ENCODE results near the gene MKNK1.
"Not testable (repeated sequence)": the region's sequence is repeated elsewhere in the genome, so short reads cannot be mapped to it uniquely, and the experiment has no call there.

MKNK1 gene

GRCh38 chr1:46603858-46604549, at the start of gene MKNK1:
TSS of gene MKNK1 (minus strand) at chr1:46604268. CDS start at chr1:46583327, 20,941 bp downstream.
- DNase-seq: peak; percentile 98

GRCh38 chr1:46653405-46653958, 49.4 kb upstream of the MKNK1 start:
- DNase-seq: no peak

- no peak for DNase-seq
These were observed 48.4 kb upstream of the MKNK1 start for GRCh38 chr1:46652321-46653100.

- not testable (repeated sequence) for DNase-seq
These were observed 47.1 kb upstream of the MKNK1 start for GRCh38 chr1:46651152-46651551.

GRCh38 chr1:46650491-46650890, 46.4 kb upstream of the MKNK1 start:
- DNase-seq: no peak

- DNase-seq: no peak
These were observed 45.7 kb upstream of the MKNK1 start for GRCh38 chr1:46649764-46650163.

DNA sequence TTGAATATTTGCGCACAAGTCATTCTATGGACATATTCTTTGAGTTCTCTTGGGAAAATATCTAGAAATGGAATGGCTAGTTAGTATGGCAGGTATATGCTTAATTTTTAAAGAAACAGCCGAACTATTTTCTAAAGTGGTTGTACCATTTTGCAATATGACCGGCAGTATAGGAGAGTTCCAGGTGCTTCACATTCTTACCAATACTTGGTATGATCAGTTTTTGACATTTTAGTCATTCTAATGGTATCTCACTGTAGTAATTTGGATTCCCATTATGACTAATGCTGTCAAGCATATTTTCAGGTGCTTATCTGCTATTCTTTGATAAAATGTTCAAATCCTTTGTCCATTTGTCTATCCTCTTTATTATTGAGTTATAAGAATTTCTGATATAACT, 43.5 kb upstream of the MKNK1 start:
- DNase-seq: no peak

DNA sequence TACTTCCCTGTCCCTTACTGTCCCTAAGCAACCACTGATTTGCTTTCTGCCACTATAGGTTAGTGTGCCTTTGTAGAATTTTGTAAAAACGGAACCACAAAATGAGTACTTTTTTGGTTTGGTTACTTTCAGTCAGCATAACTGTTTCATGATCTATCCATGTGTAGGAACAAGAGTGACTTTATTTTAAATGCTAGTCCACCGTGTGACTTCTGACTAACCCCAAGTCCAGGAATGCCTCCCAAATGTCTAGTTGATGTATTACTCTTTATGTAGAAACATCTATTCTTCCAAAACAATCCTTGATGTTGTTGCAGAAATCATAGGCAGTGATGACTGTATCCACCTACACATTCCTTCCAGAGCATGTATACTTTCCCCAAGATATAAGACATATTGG, 42.8 kb upstream of the MKNK1 start:
- no peak for DNase-seq

DNA sequence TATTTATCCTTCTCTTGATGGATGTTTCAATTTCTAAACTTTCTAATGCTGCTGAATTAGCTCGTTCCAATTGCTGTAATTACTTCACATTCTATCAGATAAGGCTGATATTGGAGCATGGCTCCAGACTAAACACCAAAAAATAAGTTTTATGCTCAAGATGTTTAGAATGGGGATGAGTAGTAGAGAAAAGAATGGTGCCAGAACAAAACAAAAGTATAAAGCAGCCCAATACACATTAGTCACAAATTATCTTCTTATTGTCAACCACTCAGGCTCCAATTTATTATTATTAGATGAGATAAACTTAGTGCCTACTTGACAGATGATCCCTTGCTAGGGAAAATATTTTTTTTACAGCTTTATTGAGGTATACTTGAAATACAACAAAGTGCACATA, 42.3 kb upstream of the MKNK1 start:
- DNase-seq: no peak

DNA sequence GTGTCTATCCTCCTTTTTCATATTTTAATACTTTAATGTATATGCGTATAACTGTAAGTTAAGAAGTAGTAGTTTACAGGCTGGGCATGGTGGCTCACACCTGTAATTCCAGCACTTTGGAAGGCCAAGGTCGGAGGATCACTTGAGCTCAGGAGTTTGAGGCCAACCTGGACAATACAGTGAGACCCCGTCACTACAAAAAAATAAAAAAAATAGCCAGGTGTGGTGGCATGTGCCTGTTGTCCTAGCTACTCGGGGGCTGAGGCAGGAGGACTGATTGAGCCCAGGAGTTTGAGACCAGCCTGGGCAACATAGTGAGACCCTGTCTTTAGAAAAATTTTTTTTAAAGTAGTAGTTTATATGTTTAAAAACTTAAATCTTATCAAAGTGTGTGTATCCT, 41.7 kb upstream of the MKNK1 start:
- no peak for DNase-seq

GRCh38 chr1:46643368-46643775, 39.3 kb upstream of the MKNK1 start:
- no peak for DNase-seq

DNA sequence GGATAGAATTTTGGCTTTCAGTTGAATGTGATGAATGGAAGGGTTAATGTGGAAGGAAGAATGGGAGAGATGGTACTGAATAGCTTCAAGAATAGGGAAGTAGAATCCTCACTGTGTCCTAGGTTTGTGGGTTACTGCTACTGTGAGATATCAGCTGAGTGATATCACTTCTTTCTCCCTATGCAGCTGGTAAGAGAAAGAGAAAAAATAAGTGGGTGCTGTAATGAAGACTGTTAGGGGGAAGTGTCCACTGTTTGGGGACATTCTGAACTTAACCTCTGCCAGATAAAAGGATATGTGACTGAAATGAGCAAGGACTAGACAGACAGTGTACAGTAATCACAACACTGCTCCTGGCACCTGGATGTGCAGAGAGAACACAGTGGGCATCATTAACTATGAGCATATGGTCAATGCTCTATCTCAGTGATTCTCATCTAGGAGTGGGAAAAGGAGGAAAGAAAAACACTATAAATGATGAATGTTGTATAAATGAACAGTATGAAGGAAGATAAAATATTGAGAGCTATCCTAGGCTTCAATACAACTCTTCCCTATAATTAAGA, 38.1 kb upstream of the MKNK1 start:
- DNase-seq: no peak

GRCh38 chr1:46639547-46639946, 35.5 kb upstream of the MKNK1 start:
- DNase-seq: no peak

- DNase-seq: no peak
These were observed 34.9 kb upstream of the MKNK1 start for GRCh38 chr1:46638921-46639320.

DNA sequence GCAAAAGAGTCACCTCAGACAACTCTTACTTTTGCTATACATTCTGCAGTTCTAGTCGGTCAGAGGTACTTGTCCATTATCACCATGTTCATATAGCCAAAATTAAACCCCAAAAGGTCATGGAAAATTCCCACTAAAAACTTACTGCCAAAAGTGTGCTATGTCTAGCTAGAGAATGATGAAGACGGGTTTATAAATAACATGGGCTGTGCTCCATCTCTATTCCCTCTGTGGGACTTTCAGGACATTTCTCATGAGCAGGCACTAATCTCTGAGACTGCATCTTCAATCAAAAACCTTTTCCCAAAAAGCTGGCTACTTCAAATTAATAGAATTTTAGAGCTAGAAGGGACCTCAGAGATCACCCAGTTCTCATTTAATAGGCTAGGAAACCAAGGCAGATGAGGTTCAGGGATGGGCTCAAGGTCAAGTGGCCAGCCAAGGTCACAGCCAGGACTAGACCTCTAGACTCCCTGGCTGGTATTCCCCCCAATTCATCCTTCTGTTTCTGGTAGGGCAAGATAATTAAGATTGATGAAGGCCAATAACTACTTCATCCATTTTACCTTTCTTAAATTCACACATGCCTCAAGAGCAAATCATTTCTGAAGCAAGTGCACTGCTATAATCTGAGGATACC, 33.5 kb upstream of the MKNK1 start:
- no peak for DNase-seq

DNA sequence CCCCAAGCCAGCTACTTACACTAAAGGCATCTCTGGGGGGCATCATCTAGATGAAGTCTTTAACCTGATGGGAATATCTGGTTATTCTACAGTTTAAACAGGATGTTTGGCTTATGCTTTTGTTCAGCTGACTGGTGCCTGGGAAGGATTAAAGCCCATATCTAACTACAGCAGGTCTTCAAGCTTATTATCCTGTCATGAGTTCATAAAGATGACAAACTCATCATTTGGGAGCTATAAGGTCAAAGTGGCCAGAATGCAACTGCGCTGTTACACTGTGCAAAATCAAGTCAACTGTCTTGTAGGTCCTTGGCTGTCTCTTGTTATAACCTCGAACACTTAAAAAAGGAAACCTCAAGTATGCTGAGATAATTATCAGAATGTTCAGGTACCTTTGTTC, 31.1 kb upstream of the MKNK1 start:
- DNase-seq: no peak

GRCh38 chr1:46630719-46631118, 26.7 kb upstream of the MKNK1 start:
- DNase-seq: no peak

DNA sequence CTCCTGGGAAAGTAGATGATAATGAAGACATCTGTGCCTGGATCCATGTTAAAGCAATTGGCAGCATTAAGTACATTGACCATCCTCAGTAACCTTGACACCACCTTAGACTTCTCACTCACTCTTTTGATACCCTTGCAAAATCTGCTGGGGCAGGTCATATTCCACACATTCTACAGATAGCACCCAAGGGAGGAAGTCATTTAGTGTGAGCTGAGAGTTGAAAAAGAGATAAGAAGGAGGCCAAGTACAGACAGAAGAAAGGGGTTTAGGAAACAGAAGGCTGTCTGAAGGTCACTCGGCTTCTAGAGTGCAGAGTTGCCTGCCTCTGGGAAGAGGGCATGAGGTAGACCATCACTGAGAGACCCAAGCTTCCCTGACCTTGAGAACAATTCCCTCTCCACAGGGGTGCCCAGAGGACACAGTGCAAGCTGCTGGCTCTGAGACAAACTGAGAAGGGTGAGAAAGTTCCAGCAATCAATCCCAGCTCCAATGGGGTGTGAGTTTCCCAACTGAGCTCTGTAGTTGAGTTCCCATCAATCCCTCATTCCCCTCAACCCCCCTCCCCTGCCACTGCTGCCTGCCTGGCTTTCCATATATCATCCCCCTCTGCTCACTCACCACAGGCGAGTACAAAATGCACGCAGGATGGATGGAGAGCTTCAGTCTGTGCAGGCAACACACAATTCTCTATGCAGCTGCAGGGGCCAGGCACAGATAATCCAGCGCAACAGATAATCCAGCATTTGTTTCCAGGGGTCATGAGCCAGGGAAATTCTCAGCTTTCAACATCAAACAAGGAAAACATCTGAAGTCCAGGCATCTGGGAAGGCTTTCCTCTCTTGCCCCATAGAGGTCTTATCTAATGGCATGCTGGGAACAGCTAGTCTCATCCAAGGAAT, 19.9 kb upstream of the MKNK1 start:
- DNase-seq: no peak

GRCh38 chr1:46622344-46622743, 18.3 kb upstream of the MKNK1 start:
- DNase-seq: no peak

- DNase-seq: no peak
These were observed 17.9 kb upstream of the MKNK1 start for GRCh38 chr1:46621930-46622329.

- DNase-seq: no peak
These were observed 15.7 kb upstream of the MKNK1 start for GRCh38 chr1:46619656-46620258.

Measured in activated effector memory CD4-positive, alpha-beta T cell treated with Interleukin-2 at 50 U/mL for 16 hours (primary cell).